Measurements from ENCODE around the gene KIRREL1. TPM values are rescaled to one million over a fixed set of nuclear protein-coding genes. Genes with fewer than 3 reads are reported as not detected.

Gene KIRREL1
- total RNA-seq, 4 donors from 2014 or later = 34.1 to 102 (median 57.4) TPM

GRCh38 chr1:157966031-157966537 lies 27.4 kb upstream of the KIRREL1 start:
- H3K9me3 ChIP-seq = no peaks in the 10 kb centered on the region
- TF ChIP-seq POLR2A (IDR thresholded peaks at IDR 0.05) (no peak), CTCF (IDR thresholded peaks at IDR 0.05) (no peak)
- H3K4me1 ChIP-seq = peaks cover 0 to 5% of the 10 kb centered on the region in 2 donors
- no peaks in the 10 kb centered on the region for H3K36me3 ChIP-seq
- DNase-seq = peak; percentile 50 to 71
- no peak overlapping the region for H3K4me3 ChIP-seq
- peak overlapping the region; percentile 52 to 60 for H3K27ac ChIP-seq
- H3K27me3 ChIP-seq = no peaks in the 10 kb centered on the region
- intact Hi-C loops (cut with DNase I; ENCODE audit: low total_unique reads) = no loop called here

- no peak for TF ChIP-seq CTCF (IDR thresholded peaks at IDR 0.05)
- TF ChIP-seq POLR2A (IDR thresholded peaks at IDR 0.05) = no peak
- no peaks in the 10 kb centered on the region for H3K9me3 ChIP-seq
- H3K36me3 ChIP-seq = no peaks in the 10 kb centered on the region
- no peak overlapping the region for H3K4me3 ChIP-seq
- DNase-seq = no peak
- H3K4me1 ChIP-seq = peaks cover 0 to 5% of the 10 kb centered on the region in 2 donors
- intact Hi-C loops (cut with DNase I; ENCODE audit: low total_unique reads) = no loop called here
- H3K27ac ChIP-seq = no peak overlapping the region
- H3K27me3 ChIP-seq = no peaks in the 10 kb centered on the region
These were observed 26.2 kb upstream of the KIRREL1 start for GRCh38 chr1:157967205-157967604.

GRCh38 chr1:157968508-157968907 lies 24.9 kb upstream of the KIRREL1 start:
- intact Hi-C loops (cut with DNase I; ENCODE audit: low total_unique reads) = no loop called here
- Histone ChIP-seq H3K27ac (peak overlapping the region; percentile 10 to 46), H3K27me3 (no peaks in the 10 kb centered on the region), H3K9me3 (no peaks in the 10 kb centered on the region), H3K36me3 (no peaks in the 10 kb centered on the region), H3K4me3 (no peak overlapping the region), H3K4me1 (peaks cover 0 to 5% of the 10 kb centered on the region in 2 donors)
- TF ChIP-seq POLR2A (IDR thresholded peaks at IDR 0.05) (no peak), CTCF (IDR thresholded peaks at IDR 0.05) (no peak)
- peak; percentile 16 to 34 for DNase-seq

- H3K4me3 ChIP-seq = no peak overlapping the region
- peaks cover 0 to 5% of the 10 kb centered on the region in 2 donors for H3K4me1 ChIP-seq
- DNase-seq = peak in 1 of 2 donors; percentile 35
- H3K27ac ChIP-seq = peak overlapping the region; percentile 10 to 46
- H3K27me3 ChIP-seq = no peaks in the 10 kb centered on the region
- H3K36me3 ChIP-seq = no peaks in the 10 kb centered on the region
- no peaks in the 10 kb centered on the region for H3K9me3 ChIP-seq
- intact Hi-C loops (cut with DNase I; ENCODE audit: low total_unique reads) = no loop called here
- no peak for TF ChIP-seq CTCF (IDR thresholded peaks at IDR 0.05)
- no peak for TF ChIP-seq POLR2A (IDR thresholded peaks at IDR 0.05)
These were observed 24.5 kb upstream of the KIRREL1 start for GRCh38 chr1:157968946-157969345.

GRCh38 chr1:157969697-157970485 lies 23.6 kb upstream of the KIRREL1 start:
- TF ChIP-seq POLR2A (IDR thresholded peaks at IDR 0.05) = no peak
- peak; percentile 61 to 68 (median 66) for TF ChIP-seq CTCF (IDR thresholded peaks at IDR 0.05)
- Histone ChIP-seq H3K27me3 (no peaks in the 10 kb centered on the region), H3K4me1 (peaks cover 0 to 5% of the 10 kb centered on the region in 2 donors), H3K4me3 (no peak overlapping the region), H3K27ac (peak overlapping the region; percentile 10 to 46), H3K36me3 (no peaks in the 10 kb centered on the region), H3K9me3 (no peaks in the 10 kb centered on the region)
- intact Hi-C loops (cut with DNase I; ENCODE audit: low total_unique reads) = no loop called here
- peak; percentile 45 to 58 for DNase-seq
